Bronchial epithelial cell (primary cell): Measurements from ENCODE around the gene PPP1R13B. TPM values are rescaled to one million over a fixed set of nuclear protein-coding genes. Genes with fewer than 3 reads are reported as not detected.

Experiments
- DNase-seq: peaks from one replicate; pipeline ENCODE4 v3.0.0-alpha.2; 2010; ENCODE audit warnings: low read depth
- FAIRE-seq: peaks from 2 replicates; lab custom pipeline; 2011; peaks lifted over from hg19 to GRCh38; lab: Jason Lieb, UNC
- H3K27me3 ChIP-seq: 2 replicates; pipeline ENCODE4 v1.5.1; 2011; ENCODE audit warnings: low read length; ENCODE audit not compliant: control insufficient read depth, insufficient read depth
- H3K36me3 ChIP-seq: 2 replicates; pipeline ENCODE4 v1.5.1; 2011; ENCODE audit warnings: low read length; ENCODE audit not compliant: control insufficient read depth, insufficient read depth
- H3K4me3 ChIP-seq: 2 replicates; pipeline ENCODE4 v1.5.1; 2011; ENCODE audit warnings: mild to moderate bottlenecking, low read depth, low read length, control low read depth
- total RNA-seq: library from RNA; depleted of rRNA; stranded (reverse); fragments of >200 nt; gene quantifications from 2 replicates; pipeline ENCODE4 v1.2.1, GENCODE V29; 2014
- TF ChIP-seq, protein P1 (sequence below): IDR thresholded peaks from 2 replicates; pipeline ENCODE4 v1.5.1; 2011; ENCODE audit warnings: mild to moderate bottlenecking, moderate library complexity, low read length, control low read depth, inconsistent platforms; ENCODE audit not compliant: insufficient read depth, severe bottlenecking

PPP1R13B gene
- total RNA-seq, result 4.2 and 7.3 TPM in 2 replicates

GRCh38 chr14:103847451-103848174 lies at the start of gene PPP1R13B:
TSS of gene PPP1R13B (minus strand) at chr14:103847575. CDS start at chr14:103847307, 268 bp downstream.
- peaks cover 1% of the 10 kb centered on the region for H3K36me3 ChIP-seq
- no peak for FAIRE-seq
- TF ChIP-seq, protein P1, sequence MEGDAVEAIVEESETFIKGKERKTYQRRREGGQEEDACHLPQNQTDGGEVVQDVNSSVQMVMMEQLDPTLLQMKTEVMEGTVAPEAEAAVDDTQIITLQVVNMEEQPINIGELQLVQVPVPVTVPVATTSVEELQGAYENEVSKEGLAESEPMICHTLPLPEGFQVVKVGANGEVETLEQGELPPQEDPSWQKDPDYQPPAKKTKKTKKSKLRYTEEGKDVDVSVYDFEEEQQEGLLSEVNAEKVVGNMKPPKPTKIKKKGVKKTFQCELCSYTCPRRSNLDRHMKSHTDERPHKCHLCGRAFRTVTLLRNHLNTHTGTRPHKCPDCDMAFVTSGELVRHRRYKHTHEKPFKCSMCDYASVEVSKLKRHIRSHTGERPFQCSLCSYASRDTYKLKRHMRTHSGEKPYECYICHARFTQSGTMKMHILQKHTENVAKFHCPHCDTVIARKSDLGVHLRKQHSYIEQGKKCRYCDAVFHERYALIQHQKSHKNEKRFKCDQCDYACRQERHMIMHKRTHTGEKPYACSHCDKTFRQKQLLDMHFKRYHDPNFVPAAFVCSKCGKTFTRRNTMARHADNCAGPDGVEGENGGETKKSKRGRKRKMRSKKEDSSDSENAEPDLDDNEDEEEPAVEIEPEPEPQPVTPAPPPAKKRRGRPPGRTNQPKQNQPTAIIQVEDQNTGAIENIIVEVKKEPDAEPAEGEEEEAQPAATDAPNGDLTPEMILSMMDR, result no peak
- H3K4me3 ChIP-seq, result peak within 1 kb of the TSS; percentile 66
- H3K27me3 ChIP-seq, result no peaks in the 10 kb centered on the region
- DNase-seq, result peak; percentile 62

- no peak overlapping the region for H3K4me3 ChIP-seq
- TF ChIP-seq, protein P1, result no peak
- no peaks in the 10 kb centered on the region for H3K27me3 ChIP-seq
- FAIRE-seq, result peak; percentile 100
- no peak for DNase-seq
- no peaks in the 10 kb centered on the region for H3K36me3 ChIP-seq
Observed at GRCh38 chr14:103896578-103896977, 49.2 kb upstream of the PPP1R13B start.

DNA sequence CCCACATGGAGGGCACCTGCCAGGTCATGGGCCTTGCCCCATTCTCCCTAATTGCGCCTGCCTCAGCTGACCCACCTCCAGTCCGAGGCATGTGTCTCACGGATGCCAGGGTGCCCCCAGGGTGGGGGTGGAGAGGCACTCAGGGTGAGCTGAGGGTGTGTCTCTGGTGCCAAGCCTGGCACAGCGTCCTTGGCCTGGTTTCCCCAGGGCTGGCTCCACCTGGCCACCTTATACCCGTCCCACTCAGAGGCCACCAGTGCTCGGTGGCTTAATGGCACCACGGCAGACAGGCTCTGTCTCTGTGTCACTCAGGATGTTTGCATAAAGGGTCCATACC lies 47.3 kb upstream of the PPP1R13B start:
- TF ChIP-seq, protein P1, result no peak
- DNase-seq (no peak), FAIRE-seq (no peak)
- H3K36me3 ChIP-seq, result no peaks in the 10 kb centered on the region
- H3K4me3 ChIP-seq, result no peak overlapping the region
- no peaks in the 10 kb centered on the region for H3K27me3 ChIP-seq

DNA sequence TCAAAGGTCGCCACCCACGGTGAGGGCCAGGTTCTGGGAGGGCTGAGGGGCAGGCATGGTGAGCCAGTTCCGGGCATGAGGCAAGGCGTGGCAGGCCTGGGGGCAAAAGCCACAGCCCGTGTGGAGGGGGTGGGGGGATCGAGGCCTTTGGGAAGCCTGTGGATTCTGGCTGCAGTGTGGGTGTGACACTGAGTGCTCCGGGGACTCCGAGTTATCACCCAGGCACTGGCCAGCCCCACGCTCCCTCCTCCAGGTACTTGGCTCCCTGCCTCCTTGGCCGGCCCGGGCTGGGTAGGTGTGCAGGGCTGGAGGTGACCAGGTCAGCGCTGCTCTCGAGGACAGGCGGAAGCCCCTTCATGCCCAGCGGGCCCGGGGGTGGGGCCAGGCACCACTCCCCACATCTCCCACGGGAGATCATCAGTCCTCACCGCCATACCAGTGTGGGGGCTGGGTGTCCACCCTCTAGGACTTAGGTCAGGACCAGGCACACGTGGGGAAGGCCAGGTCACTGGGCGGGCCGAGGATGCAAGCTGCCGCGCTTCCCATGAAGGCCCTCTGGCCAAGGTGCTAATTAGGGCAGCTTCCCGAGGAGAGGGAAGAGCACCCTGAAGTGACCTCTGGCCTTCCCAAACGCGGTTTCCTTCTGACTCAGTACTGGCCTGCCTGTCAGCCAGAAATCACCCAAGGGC lies 46.8 kb upstream of the PPP1R13B start:
- TF ChIP-seq, protein P1, result no peak
- no peaks in the 10 kb centered on the region for H3K27me3 ChIP-seq
- DNase-seq, result no peak
- H3K4me3 ChIP-seq, result no peak overlapping the region
- FAIRE-seq, result no peak
- H3K36me3 ChIP-seq, result no peaks in the 10 kb centered on the region

DNA sequence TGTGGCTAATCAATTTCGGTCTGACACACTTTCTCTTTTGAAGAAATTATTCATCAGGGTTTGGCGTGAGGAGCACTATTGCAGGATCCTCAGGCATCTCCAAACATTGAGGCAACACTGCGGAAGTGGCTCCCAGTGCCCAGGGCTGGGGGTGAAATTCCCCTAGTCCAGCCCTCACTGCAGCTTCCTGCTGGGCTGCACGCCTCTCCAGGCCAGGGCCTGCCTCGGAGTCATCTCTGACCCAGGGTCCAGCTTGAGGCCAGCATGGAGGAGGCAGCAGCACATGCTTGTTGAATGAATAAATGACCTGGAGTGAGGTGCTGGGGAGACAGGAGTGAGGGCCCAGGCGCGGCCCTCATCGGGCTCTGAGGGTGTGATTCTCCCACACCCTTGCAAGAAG lies 44.9 kb upstream of the PPP1R13B start:
- TF ChIP-seq, protein P1, result no peak
- Histone ChIP-seq H3K27me3 (no peaks in the 10 kb centered on the region), H3K36me3 (no peaks in the 10 kb centered on the region), H3K4me3 (no peak overlapping the region)
- DNase-seq, result no peak
- no peak for FAIRE-seq
